AG10803 (cell line): ENCODE measurements around the gene SHCBP1L.

Experiments used
- DNase-seq: peaks from one replicate; pipeline ENCODE4 v3.0.0; 2010; ENCODE audit warnings: low read depth
- H3K4me3 ChIP-seq: 2 replicates; pipeline ENCODE4 v1.5.1; 2011; ENCODE audit warnings: mild to moderate bottlenecking, low read length, control low read depth
- TF ChIP-seq, protein P1 (sequence below): conservative IDR thresholded peaks from 2 replicates; pipeline ENCODE4 v1.5.1; 2011; ENCODE audit warnings: mild to moderate bottlenecking, low read length, control low read depth, inconsistent platforms

Gene SHCBP1L

GRCh38 chr1:182877331-182877730 is 75.6 kb downstream of the SHCBP1L start:
- no peak overlapping the region for H3K4me3 ChIP-seq
- DNase-seq: no peak
- TF ChIP-seq, protein P1, sequence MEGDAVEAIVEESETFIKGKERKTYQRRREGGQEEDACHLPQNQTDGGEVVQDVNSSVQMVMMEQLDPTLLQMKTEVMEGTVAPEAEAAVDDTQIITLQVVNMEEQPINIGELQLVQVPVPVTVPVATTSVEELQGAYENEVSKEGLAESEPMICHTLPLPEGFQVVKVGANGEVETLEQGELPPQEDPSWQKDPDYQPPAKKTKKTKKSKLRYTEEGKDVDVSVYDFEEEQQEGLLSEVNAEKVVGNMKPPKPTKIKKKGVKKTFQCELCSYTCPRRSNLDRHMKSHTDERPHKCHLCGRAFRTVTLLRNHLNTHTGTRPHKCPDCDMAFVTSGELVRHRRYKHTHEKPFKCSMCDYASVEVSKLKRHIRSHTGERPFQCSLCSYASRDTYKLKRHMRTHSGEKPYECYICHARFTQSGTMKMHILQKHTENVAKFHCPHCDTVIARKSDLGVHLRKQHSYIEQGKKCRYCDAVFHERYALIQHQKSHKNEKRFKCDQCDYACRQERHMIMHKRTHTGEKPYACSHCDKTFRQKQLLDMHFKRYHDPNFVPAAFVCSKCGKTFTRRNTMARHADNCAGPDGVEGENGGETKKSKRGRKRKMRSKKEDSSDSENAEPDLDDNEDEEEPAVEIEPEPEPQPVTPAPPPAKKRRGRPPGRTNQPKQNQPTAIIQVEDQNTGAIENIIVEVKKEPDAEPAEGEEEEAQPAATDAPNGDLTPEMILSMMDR: no peak

- no peak for DNase-seq
- H3K4me3 ChIP-seq: no peak overlapping the region
- TF ChIP-seq, protein P1: no peak
Observed at GRCh38 chr1:182875889-182876288, 77.1 kb downstream of the SHCBP1L start.

DNA sequence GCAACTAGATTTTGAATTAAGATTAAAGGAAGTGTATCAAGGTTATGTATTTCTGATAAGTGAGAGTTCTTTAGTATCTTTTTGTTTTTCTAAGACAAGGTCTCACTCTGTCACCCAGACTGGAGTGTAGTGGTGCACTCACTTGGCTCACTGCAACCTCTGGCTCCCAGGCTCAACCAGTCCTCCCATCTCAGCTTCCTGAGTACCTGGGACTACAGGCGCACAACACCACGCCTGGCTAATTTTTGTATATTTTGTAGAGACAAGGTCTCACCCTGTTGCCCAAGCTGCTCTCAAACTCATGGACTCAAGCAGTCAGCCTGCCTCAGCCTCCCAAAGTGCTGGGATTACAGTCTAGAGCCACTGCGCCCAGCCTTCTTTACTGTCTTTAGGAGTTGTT is 80.1 kb downstream of the SHCBP1L start:
- DNase-seq: no peak
- H3K4me3 ChIP-seq: no peak overlapping the region
- TF ChIP-seq, protein P1: no peak

- DNase-seq: no peak
- TF ChIP-seq, protein P1: no peak
- H3K4me3 ChIP-seq: no peak overlapping the region
Observed at GRCh38 chr1:182869241-182869666, 83.7 kb downstream of the SHCBP1L start.

- no peak overlapping the region for H3K4me3 ChIP-seq
- DNase-seq: no peak
- TF ChIP-seq, protein P1: no peak
Observed at GRCh38 chr1:182867861-182868260, 85.1 kb downstream of the SHCBP1L start.

DNA sequence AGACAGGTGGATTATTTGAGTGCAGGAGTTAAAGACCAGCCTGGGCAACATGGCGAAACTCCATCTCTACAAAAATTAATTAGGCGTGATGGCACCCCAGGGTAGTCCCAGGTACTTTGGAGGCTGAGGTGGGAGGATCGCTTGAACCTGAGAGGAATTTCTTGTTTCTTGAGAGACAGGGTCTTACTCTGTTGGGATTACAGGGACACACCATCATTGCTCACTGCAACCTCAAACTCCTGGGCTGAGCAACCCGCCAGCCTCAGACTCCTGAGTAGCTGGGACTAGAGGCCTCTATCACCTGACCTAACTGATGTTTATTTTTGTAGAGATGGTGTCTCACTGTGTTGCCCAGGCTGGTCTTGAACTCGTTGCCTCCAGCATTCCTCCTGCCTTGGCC is 89.0 kb downstream of the SHCBP1L start:
- H3K4me3 ChIP-seq: no peak overlapping the region
- no peak for DNase-seq
- TF ChIP-seq, protein P1: no peak

DNA sequence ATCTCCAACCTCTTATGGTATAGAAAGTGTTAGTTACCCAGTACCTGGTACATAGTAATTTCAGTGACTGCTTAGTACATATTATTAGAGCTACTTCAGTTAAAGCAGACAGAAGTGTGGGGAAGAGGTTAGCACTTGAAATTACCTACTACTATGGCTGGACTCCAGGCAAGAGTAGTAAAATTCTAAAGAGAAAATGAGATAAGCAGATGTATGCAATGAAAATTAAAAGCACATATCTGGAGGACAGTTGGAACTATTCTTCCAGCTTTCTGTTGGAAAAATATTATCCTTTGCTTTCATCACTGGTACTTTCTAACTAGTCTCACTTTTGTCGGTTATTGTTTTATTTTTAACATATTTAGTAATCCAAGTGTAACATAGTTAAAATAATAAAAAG is 90.1 kb downstream of the SHCBP1L start:
- DNase-seq: no peak
- H3K4me3 ChIP-seq: no peak overlapping the region
- TF ChIP-seq, protein P1: no peak
